Middle frontal gyrus (tissue), 1 donor: ENCODE data around the gene RHBDL3.
"Not testable (repeated sequence)": the region's sequence is repeated elsewhere in the genome, so short reads cannot be mapped to it uniquely, and the experiment has no call there.

Experiments
- DNase-seq: peaks from one replicate; pipeline ENCODE4 v3.0.0-alpha.2; 2015; ENCODE audit warnings: low spot score; ENCODE audit errors: extremely low spot score

The RHBDL3 gene

GRCh38 chr17:32289471-32290070 lies 23.9 kb downstream of the RHBDL3 start:
- DNase-seq, result no peak

GRCh38 chr17:32292094-32292493 lies 26.5 kb downstream of the RHBDL3 start:
- DNase-seq, result no peak

- no peak for DNase-seq
These were observed 31.8 kb downstream of the RHBDL3 start for GRCh38 chr17:32297424-32297823.

- no peak for DNase-seq
These were observed 32.2 kb downstream of the RHBDL3 start for GRCh38 chr17:32297860-32298259.

- no peak for DNase-seq
These were observed 32.7 kb downstream of the RHBDL3 start for GRCh38 chr17:32298298-32298697.

GRCh38 chr17:32298721-32299579 lies 33.3 kb downstream of the RHBDL3 start:
- no peak for DNase-seq

GRCh38 chr17:32299580-32300164 lies 34.0 kb downstream of the RHBDL3 start:
- DNase-seq, result no peak

- DNase-seq, result no peak
These were observed 36.4 kb downstream of the RHBDL3 start for GRCh38 chr17:32302037-32302436.

- DNase-seq, result no peak
These were observed 37.4 kb downstream of the RHBDL3 start for GRCh38 chr17:32302860-32303649.

- DNase-seq, result no peak
These were observed 38.2 kb downstream of the RHBDL3 start for GRCh38 chr17:32303781-32304288.

GRCh38 chr17:32305049-32305448 lies 39.4 kb downstream of the RHBDL3 start:
- no peak for DNase-seq

- no peak for DNase-seq
These were observed 42.0 kb downstream of the RHBDL3 start for GRCh38 chr17:32307658-32308057.

GRCh38 chr17:32311028-32311536 lies 45.5 kb downstream of the RHBDL3 start:
- DNase-seq, result no peak

GRCh38 chr17:32314636-32315035 lies 49.0 kb downstream of the RHBDL3 start:
- DNase-seq, result no peak

- DNase-seq, result no peak
These were observed 49.5 kb downstream of the RHBDL3 start for GRCh38 chr17:32315171-32315570.

GRCh38 chr17:32316653-32317052 lies 51.0 kb downstream of the RHBDL3 start:
- not testable (repeated sequence) for DNase-seq

GRCh38 chr17:32317353-32317752 lies 51.7 kb downstream of the RHBDL3 start:
- DNase-seq, result no peak

GRCh38 chr17:32318071-32318470 lies 52.4 kb downstream of the RHBDL3 start:
- DNase-seq, result no peak

- peak; percentile 38 for DNase-seq
These were observed 53.9 kb downstream of the RHBDL3 start for GRCh38 chr17:32319548-32319905.

GRCh38 chr17:32320080-32320479 lies 54.4 kb downstream of the RHBDL3 start:
- DNase-seq, result not testable (repeated sequence)

GRCh38 chr17:32320847-32321246 lies 55.2 kb downstream of the RHBDL3 start:
- DNase-seq, result no peak
